Smooth muscle cell (in vitro differentiated cells): ENCODE measurements around the gene CHSY3. TPM values are rescaled to one million over a fixed set of nuclear protein-coding genes. Genes with fewer than 3 reads are reported as not detected.

Source experiments
- DNase-seq: peaks from one replicate; lab custom pipeline; 2025; ENCODE audit not compliant: unreplicated experiment; lab: John Stamatoyannopoulos, UW
- H2AFZ ChIP-seq: fragments of 200-600 bp; sonication (generic); 2 replicates; pipeline ENCODE4 v1.6.0; 2016; ENCODE audit warnings: antibody characterized with exemption, low read depth, mild to moderate bottlenecking
- H3F3A ChIP-seq: fragments of 200-600 bp; sonication (generic); 2 replicates; pipeline ENCODE4 v1.6.0; 2017; ENCODE audit warnings: antibody characterized with exemption, low read depth
- H3K27ac ChIP-seq: fragments of 200-600 bp; sonication (generic); 2 replicates; pipeline ENCODE4 v1.5.1; 2016; ENCODE audit warnings: low read depth, mild to moderate bottlenecking
- H3K27me3 ChIP-seq: fragments of 200-600 bp; sonication (generic); 2 replicates; pipeline ENCODE4 v1.6.1; 2016; ENCODE audit warnings: low read depth, mild to moderate bottlenecking
- H3K36me3 ChIP-seq: fragments of 200-600 bp; sonication (generic); 2 replicates; pipeline ENCODE4 v1.5.1; 2016; ENCODE audit warnings: low read depth
- H3K4me1 ChIP-seq: fragments of 200-600 bp; sonication (generic); 2 replicates; pipeline ENCODE4 v1.5.1; 2016; ENCODE audit warnings: low read depth
- H3K4me2 ChIP-seq: fragments of 200-600 bp; sonication (generic); 2 replicates; pipeline ENCODE4 v1.6.0; 2016; ENCODE audit warnings: mild to moderate bottlenecking
- H3K4me3 ChIP-seq: fragments of 200-600 bp; sonication (generic); 2 replicates; pipeline ENCODE4 v1.5.1; 2016; ENCODE audit warnings: mild to moderate bottlenecking
- H3K79me2 ChIP-seq: fragments of 200-600 bp; sonication (generic); 2 replicates; pipeline ENCODE4 v1.6.0; 2016; ENCODE audit warnings: low read depth, mild to moderate bottlenecking
- H3K9ac ChIP-seq: fragments of 200-600 bp; sonication (generic); 2 replicates; pipeline ENCODE4 v1.6.0; 2016; ENCODE audit warnings: low read depth
- H3K9me3 ChIP-seq: fragments of 200-600 bp; sonication (generic); replicated peaks from 2 replicates; pipeline ENCODE4 v1.5.1; 2016; ENCODE audit warnings: low read depth
- H4K20me1 ChIP-seq: fragments of 200-600 bp; sonication (generic); 2 replicates; pipeline ENCODE4 v1.6.0; 2016; ENCODE audit warnings: low read depth
- CTCF ChIP-seq: fragments of 200-600 bp; sonication (generic); IDR thresholded peaks from 2 replicates; pipeline ENCODE4 v1.5.1; 2017; ENCODE audit warnings: borderline replicate concordance, mild to moderate bottlenecking, antibody characterized with exemption; ENCODE audit not compliant: insufficient read depth, poor library complexity, severe bottlenecking
- WGBS: methylation state at CpG from one replicate; pipeline ENCODE4 v1.1.7; 2016; ENCODE audit warnings: low lambda C conversion rate; 5-methylcytosine and 5-hydroxymethylcytosine counted together
- polyA plus RNA-seq: library from polyadenylated mRNA; unstranded; fragments of >200 nt; fragmentation: Nextera tagmentation; extraction: Ambion mirVana; gene quantifications from 2 replicates; pipeline ENCODE4 v1.2.1, GENCODE V29; 2016
- total RNA-seq: library from RNA; depleted of rRNA; stranded (reverse); fragments of >200 nt; gene quantifications from 2 replicates; pipeline ENCODE4 v1.2.3, GENCODE V29; 2014

The CHSY3 gene
- total and polyA plus RNA-seq, 2 experiments from 2014 or later: 12.7 to 15.6 TPM

- no peak overlapping the region for H3K4me2 ChIP-seq
- no peak overlapping the region for H2AFZ ChIP-seq
- no peaks in the 10 kb centered on the region for H3K9me3 ChIP-seq
- no peak overlapping the region for H3K4me3 ChIP-seq
- H3K4me1 ChIP-seq: no peaks in the 10 kb centered on the region
- H3K79me2 ChIP-seq: no peaks in the 10 kb centered on the region
- H3K36me3 ChIP-seq: no peaks in the 10 kb centered on the region
- no peak overlapping the region for H3K27ac ChIP-seq
- TF ChIP-seq CTCF: no peak
- H3K9ac ChIP-seq: no peak overlapping the region
- no peaks in the 10 kb centered on the region for H4K20me1 ChIP-seq
- no peaks in the 10 kb centered on the region for H3F3A ChIP-seq
- WGBS: 97% methylated on average over 4 of the region's 4 CpGs
- H3K27me3 ChIP-seq: no peaks in the 10 kb centered on the region
- DNase-seq: no peak
Observed at GRCh38 chr5:130189961-130190360, 285.7 kb downstream of the CHSY3 start.

GRCh38 chr5:130198927-130199326, 294.7 kb downstream of the CHSY3 start:
- WGBS: 51% methylated on average over 3 of the region's 3 CpGs
- no peaks in the 10 kb centered on the region for H3K36me3 ChIP-seq
- H3K79me2 ChIP-seq: no peaks in the 10 kb centered on the region
- H3K4me3 ChIP-seq: no peak overlapping the region
- TF ChIP-seq CTCF: peak; percentile 20
- no peak overlapping the region for H2AFZ ChIP-seq
- H3K27me3 ChIP-seq: no peaks in the 10 kb centered on the region
- no peaks in the 10 kb centered on the region for H4K20me1 ChIP-seq
- H3F3A ChIP-seq: no peaks in the 10 kb centered on the region
- H3K4me2 ChIP-seq: no peak overlapping the region
- no peaks in the 10 kb centered on the region for H3K9me3 ChIP-seq
- DNase-seq: no peak
- H3K27ac ChIP-seq: no peak overlapping the region
- no peak overlapping the region for H3K9ac ChIP-seq
- no peaks in the 10 kb centered on the region for H3K4me1 ChIP-seq

GRCh38 chr5:130206686-130207085, 302.4 kb downstream of the CHSY3 start:
- Histone ChIP-seq H3K27me3 (no peaks in the 10 kb centered on the region), H3K79me2 (no peaks in the 10 kb centered on the region), H4K20me1 (no peaks in the 10 kb centered on the region), H3K9ac (no peak overlapping the region), H3K9me3 (no peaks in the 10 kb centered on the region), H3K36me3 (no peaks in the 10 kb centered on the region), H3K4me3 (no peak overlapping the region), H2AFZ (no peak overlapping the region), H3K4me1 (no peaks in the 10 kb centered on the region), H3K27ac (no peak overlapping the region), H3F3A (no peaks in the 10 kb centered on the region), H3K4me2 (no peak overlapping the region)
- no peak for DNase-seq
- 77% methylated on average over 2 of the region's 2 CpGs for WGBS
- TF ChIP-seq CTCF: no peak

- Histone ChIP-seq H3K27ac (no peak overlapping the region), H3K79me2 (no peaks in the 10 kb centered on the region), H2AFZ (no peak overlapping the region), H3K9ac (no peak overlapping the region), H3F3A (no peaks in the 10 kb centered on the region), H3K4me1 (no peaks in the 10 kb centered on the region), H3K9me3 (no peaks in the 10 kb centered on the region), H3K4me2 (no peak overlapping the region), H3K36me3 (no peaks in the 10 kb centered on the region), H3K4me3 (no peak overlapping the region), H4K20me1 (no peaks in the 10 kb centered on the region), H3K27me3 (no peaks in the 10 kb centered on the region)
- DNase-seq: no peak
- 91% methylated on average over 3 of the region's 3 CpGs for WGBS
- no peak for TF ChIP-seq CTCF
Observed at GRCh38 chr5:130213607-130214006, 309.3 kb downstream of the CHSY3 start.
